Left lung (tissue), 10 donors: ENCODE data around the gene NSMCE4A. TPM values are rescaled to one million over a fixed set of nuclear protein-coding genes. Genes with fewer than 3 reads are reported as not detected.
"Not testable (repeated sequence)": the region's sequence is repeated elsewhere in the genome, so short reads cannot be mapped to it uniquely, and the experiment has no call there.

Experiments
- ATAC-seq: fragments of 200-7000 bp; cut with Tn5 transposase; one replicate; pipeline ENCODE4 v1.9.1; 2020; ENCODE audit warnings: moderate library complexity
- DNase-seq, 4 donors: peaks; one replicate each; pipeline ENCODE4 v3.0.0-alpha.2; 2013 to 2020
- H3K27ac ChIP-seq, 2 donors: fragments of 200-600 bp; sonication (generic) in 1 of 2; one replicate each; pipeline versions ENCODE4 v1.5.0 to v1.8.0; 2020 to 2021
- H3K27me3 ChIP-seq, 2 donors: fragments of 200-600 bp; sonication (generic) in 1 of 2; one replicate each; pipeline versions ENCODE4 v1.5.0 to v1.8.0; 2020 to 2021
- H3K36me3 ChIP-seq, 2 donors: fragments of 200-600 bp; sonication (generic) in 1 of 2; one replicate each; pipeline versions ENCODE4 v1.5.0 to v1.8.0; 2020 to 2021
- H3K4me1 ChIP-seq, 2 donors: fragments of 200-600 bp; one replicate each; pipeline ENCODE4 v1.8.0; 2021
- H3K4me3 ChIP-seq, 2 donors: fragments of 200-600 bp; sonication (generic) in 1 of 2; one replicate each; pipeline versions ENCODE4 v1.5.0 to v1.8.0; 2020 to 2021; ENCODE audit warnings: mild to moderate bottlenecking in 1 of 2
- H3K9me3 ChIP-seq, 2 donors: fragments of 200-600 bp; sonication (generic) in 1 of 2; one replicate each; pipeline versions ENCODE4 v1.5.0 to v1.8.0; 2020 to 2021
- CTCF ChIP-seq, 2 donors: fragments of 200-600 bp; sonication (generic) in 1 of 2; IDR thresholded peaks; one replicate each; pipeline versions ENCODE4 v1.5.0 to v1.8.0; 2021; ENCODE audit warnings: antibody characterized with exemption in 2 of 2
- intact Hi-C, 2 donors: fragments of 100-400 bp; cut with DNase I; formaldehyde crosslinking; loops; one replicate each; pipeline versions ENCODE4 v1.11.2 to v1.14.2; 2022
- polyA plus RNA-seq, 6 donors: library from polyadenylated mRNA; unstranded; fragments of 120-200 nt; gene quantifications; one replicate each; pipeline ENCODE4 v1.2.1, GENCODE V29; 2013; ENCODE audit not compliant: insufficient read length in 6 of 6
- total RNA-seq, 2 donors: library from RNA; stranded (reverse); fragmentation: NEBNext Ultra II Directional; extraction: Animal tissue kit (Norgen Biotek cat#: 25700); gene quantifications; one replicate each; pipeline ENCODE4 v1.2.1, GENCODE V29; 2021
- donor health status: DM: no; HTN: yes; CAD: no.
- donor health status: DM: no; HTN: no; CAD: no.

The NSMCE4A gene
- total and polyA plus RNA-seq, 8 donors: 26.2 to 112 (median 99.1) TPM

- H3K27ac ChIP-seq: no peak overlapping the region
- no peak for TF ChIP-seq CTCF (IDR thresholded peaks at IDR 0.05)
- no peak for DNase-seq
- H3K4me3 ChIP-seq: no peak overlapping the region
- intact Hi-C loops: no loop called here
- no peaks in the 10 kb centered on the region for H3K9me3 ChIP-seq
- H3K27me3 ChIP-seq: no peaks in the 10 kb centered on the region
- no peak for ATAC-seq
- no peaks in the 10 kb centered on the region for H3K36me3 ChIP-seq
- H3K4me1 ChIP-seq: no peaks in the 10 kb centered on the region
Measured at GRCh38 chr10:121936295-121936694, 38.7 kb downstream of the NSMCE4A start.

- Histone ChIP-seq H3K4me3 (no peak overlapping the region), H3K27me3 (no peaks in the 10 kb centered on the region), H3K27ac (no peak overlapping the region), H3K4me1 (no peaks in the 10 kb centered on the region), H3K9me3 (no peaks in the 10 kb centered on the region), H3K36me3 (no peaks in the 10 kb centered on the region)
- intact Hi-C loops: no loop called here
- TF ChIP-seq CTCF (IDR thresholded peaks at IDR 0.05): no peak
- no peak for DNase-seq
- no peak for ATAC-seq
Measured at GRCh38 chr10:121935702-121936101, 39.3 kb downstream of the NSMCE4A start.

GRCh38 chr10:121930268-121931085, 44.5 kb downstream of the NSMCE4A start:
- DNase-seq, ATAC-seq, H3K27ac ChIP-seq, H3K4me3 ChIP-seq, intact Hi-C loops, H3K36me3 ChIP-seq, H3K27me3 ChIP-seq, H3K9me3 ChIP-seq: not testable (repeated sequence)
- peaks cover 5 to 22% of the 10 kb centered on the region in 2 donors for H3K4me1 ChIP-seq

- H3K27me3 ChIP-seq, H3K4me3 ChIP-seq, intact Hi-C loops, ATAC-seq, H3K9me3 ChIP-seq, DNase-seq, H3K36me3 ChIP-seq, H3K27ac ChIP-seq: not testable (repeated sequence)
- H3K4me1 ChIP-seq: peaks cover 5 to 22% of the 10 kb centered on the region in 2 donors
Measured at GRCh38 chr10:121929585-121930267, 45.3 kb downstream of the NSMCE4A start.

- TF ChIP-seq CTCF (IDR thresholded peaks at IDR 0.05): no peak
- ATAC-seq: peak; percentile 20
- intact Hi-C loops: no loop called here
Measured at GRCh38 chr10:121928528-121928884, 46.5 kb downstream of the NSMCE4A start.

GRCh38 chr10:121927841-121928527, 47.0 kb downstream of the NSMCE4A start, which contains the start of gene ATE1:
Gene ATE1, minus strand, starts transcription at chr10:121928031. Its CDS starts 82 bp downstream, at chr10:121927949.
- no peaks in the 10 kb centered on the region for H3K9me3 ChIP-seq
- H3K4me3 ChIP-seq: peak within 1 kb of the TSS; percentile 95 to 99
- peak within 1 kb of the TSS; percentile 97 to 99 for H3K27ac ChIP-seq
- H3K4me1 ChIP-seq: peaks cover 5 to 22% of the 10 kb centered on the region in 2 donors
- ATAC-seq: peak; percentile 96
- DNase-seq: peak; percentile 91 to 98 (median 94)
- intact Hi-C loops: no loop called here
- H3K27me3 ChIP-seq: no peaks in the 10 kb centered on the region
- TF ChIP-seq CTCF (IDR thresholded peaks at IDR 0.05): no peak
- H3K36me3 ChIP-seq: peaks cover 0 to 8% of the 10 kb centered on the region in 2 donors

More at GRCh38 chr10:121928528-121928884, 46.5 kb downstream of the NSMCE4A start:
- Histone ChIP-seq H3K27me3 (no peaks in the 10 kb centered on the region), H3K4me3 (peak overlapping the region; percentile 95 to 99), H3K4me1 (peaks cover 5 to 22% of the 10 kb centered on the region in 2 donors), H3K9me3 (no peaks in the 10 kb centered on the region), H3K36me3 (peaks cover 0 to 3% of the 10 kb centered on the region in 2 donors), H3K27ac (peak overlapping the region; percentile 97 to 99)
- DNase-seq: no peak
